HepG2 (cell line): Measurements from ENCODE around the gene LCN2. TPM values are rescaled to one million over a fixed set of nuclear protein-coding genes. Genes with fewer than 3 reads are reported as not detected.
A peak's percentile ranks its signal among the peaks of the same experiment; 100 is the strongest.

Experiments
- AHR ChIP-seq: IDR thresholded peaks from 2 replicates; pipeline ENCODE4 v1.6.1; 2018; ENCODE audit warnings: missing genetic modification reagents, missing compliant biosample characterization
- ARNT2 ChIP-seq: sonication (generic); formaldehyde crosslinking; IDR thresholded peaks from 2 replicates; pipeline ENCODE4 v1.8.0; 2022; ENCODE audit warnings: mild to moderate bottlenecking, low read depth, missing genetic modification reagents, moderate library complexity
- ATF7-NPFF ChIP-seq: sonication (generic); formaldehyde crosslinking; IDR thresholded peaks from 2 replicates; pipeline ENCODE4 v1.8.1; 2023; ENCODE audit warnings: mild to moderate bottlenecking, low read depth, missing genetic modification reagents, moderate library complexity
- BRCA1 ChIP-seq: sonication (generic); formaldehyde crosslinking; IDR thresholded peaks from 2 replicates; pipeline ENCODE4 v1.4.0; 2020; ENCODE audit warnings: missing genetic modification reagents
- CBFB ChIP-seq: sonication (generic); formaldehyde crosslinking; IDR thresholded peaks from 2 replicates; pipeline ENCODE4 v1.4.0; 2020; ENCODE audit warnings: missing genetic modification reagents
- DMAP1 ChIP-seq: IDR thresholded peaks from 2 replicates; pipeline ENCODE4 v1.6.1; 2016
- FOSL1 ChIP-seq: sonication (generic); formaldehyde crosslinking; IDR thresholded peaks from 2 replicates; pipeline ENCODE4 v1.9.0; 2021; ENCODE audit warnings: missing genetic modification reagents, borderline replicate concordance
- KDM5B ChIP-seq: sonication (generic); formaldehyde crosslinking; IDR thresholded peaks from 2 replicates; pipeline ENCODE4 v1.4.0; 2020; ENCODE audit warnings: missing genetic modification reagents, mild to moderate bottlenecking, borderline replicate concordance
- KLF16 ChIP-seq, 2 experiments: sonication (generic) in 1 of 2; formaldehyde crosslinking in 1 of 2; IDR thresholded peaks; 2 replicates each; pipeline versions ENCODE4 v1.6.1 to v1.8.0; 2016 to 2023; ENCODE audit warnings: missing genetic modification reagents in 2 of 2, missing compliant biosample characterization in 1 of 2
- NFATC3 ChIP-seq: sonication (generic); formaldehyde crosslinking; IDR thresholded peaks from 2 replicates; pipeline ENCODE4 v1.5.1; 2020; ENCODE audit warnings: mild to moderate bottlenecking, missing genetic modification reagents
- NFYB ChIP-seq: sonication (generic); formaldehyde crosslinking; IDR thresholded peaks from 2 replicates; pipeline ENCODE4 v1.4.0; 2020; ENCODE audit warnings: missing genetic modification reagents
- SMARCE1 ChIP-seq: fragments of 450-650 bp; IDR thresholded peaks from 2 replicates; pipeline ENCODE4 v1.6.1; 2017; ENCODE audit warnings: borderline replicate concordance
- SOX5 ChIP-seq: IDR thresholded peaks from 2 replicates; pipeline ENCODE4 v1.6.1; 2016; ENCODE audit warnings: borderline replicate concordance
- ZFP36L1 ChIP-seq: sonication (generic); formaldehyde crosslinking; IDR thresholded peaks from 2 replicates; pipeline ENCODE4 v1.8.0; 2022; ENCODE audit warnings: mild to moderate bottlenecking, missing genetic modification reagents, moderate library complexity
- ZKSCAN8 ChIP-seq: IDR thresholded peaks from 2 replicates; pipeline ENCODE4 v1.6.1; 2016; ENCODE audit warnings: borderline replicate concordance, missing genetic modification reagents, missing compliant biosample characterization
- ZMYM2 ChIP-seq: sonication (generic); formaldehyde crosslinking; IDR thresholded peaks from 2 replicates; pipeline ENCODE4 v1.8.0; 2022; ENCODE audit warnings: mild to moderate bottlenecking, missing genetic modification reagents
- ZNF138 ChIP-seq: sonication (generic); formaldehyde crosslinking; IDR thresholded peaks from 2 replicates; pipeline ENCODE4 v1.5.0; 2020; ENCODE audit warnings: mild to moderate bottlenecking, low read depth, missing genetic modification reagents
- ZNF24 ChIP-seq: fragments of 450-650 bp; IDR thresholded peaks from 2 replicates; pipeline ENCODE4 v1.6.1; 2017; ENCODE audit warnings: antibody characterized with exemption, mild to moderate bottlenecking
- ZNF382 ChIP-seq: sonication (generic); formaldehyde crosslinking; IDR thresholded peaks from 2 replicates; pipeline ENCODE4 v1.5.0; 2020; ENCODE audit warnings: missing genetic modification reagents, mild to moderate bottlenecking, borderline replicate concordance
- ZNF501 ChIP-seq: sonication (generic); formaldehyde crosslinking; IDR thresholded peaks from 2 replicates; pipeline ENCODE4 v1.5.1; 2020; ENCODE audit warnings: mild to moderate bottlenecking, moderate library complexity, missing genetic modification reagents
- ZNF547 ChIP-seq: sonication (generic); formaldehyde crosslinking; IDR thresholded peaks from 2 replicates; pipeline ENCODE4 v1.5.1; 2020; ENCODE audit warnings: mild to moderate bottlenecking, missing genetic modification reagents
- ZNF703 ChIP-seq: sonication (generic); formaldehyde crosslinking; IDR thresholded peaks from 2 replicates; pipeline ENCODE4 v1.5.1; 2020; ENCODE audit warnings: missing genetic modification reagents, mild to moderate bottlenecking, moderate library complexity, borderline replicate concordance
- ZNF713 ChIP-seq: sonication (generic); formaldehyde crosslinking; IDR thresholded peaks from 2 replicates; pipeline ENCODE4 v1.4.0; 2020; ENCODE audit warnings: mild to moderate bottlenecking, missing genetic modification reagents
- ZNF772 ChIP-seq: sonication (generic); formaldehyde crosslinking; IDR thresholded peaks from 2 replicates; pipeline ENCODE4 v1.5.0; 2020; ENCODE audit warnings: mild to moderate bottlenecking, missing genetic modification reagents
- ZNF891 ChIP-seq: sonication (generic); formaldehyde crosslinking; IDR thresholded peaks from 2 replicates; pipeline ENCODE4 v1.5.0; 2020; ENCODE audit warnings: mild to moderate bottlenecking, missing genetic modification reagents
- ZSCAN12 ChIP-seq: sonication (generic); formaldehyde crosslinking; IDR thresholded peaks from 2 replicates; pipeline ENCODE4 v1.9.0; 2021; ENCODE audit warnings: mild to moderate bottlenecking, missing genetic modification reagents
- polyA plus RNA-seq, 8 experiments: library from polyadenylated mRNA; depleted of rRNA in 3 of 8; stranded (reverse) in 7 of 8; unstranded in 1 of 8; fragments of >200 nt; fragmentation: Illumina TruSeq in 4 of 8; extraction: Trizol in 4 of 8; gene quantifications; 2 replicates each; pipeline versions ENCODE4 v1.2.1 to v1.2.3, GENCODE V29; 2011 to 2016; ENCODE audit warnings: low read depth in 4 of 8, missing spikeins in 1 of 8, mixed read lengths in 1 of 8; ENCODE audit not compliant: insufficient read depth in 1 of 8
- total RNA-seq, 5 experiments: library from RNA; depleted of rRNA; stranded (reverse); fragments of >200 nt; fragmentation: Illumina TruSeq; extraction: Trizol; gene quantifications; 2 replicates each; pipeline ENCODE4 v1.2.3, GENCODE V29; 2016; ENCODE audit warnings: low read depth in 1 of 5
- TF ChIP-seq, protein P1 (sequence below): sonication (generic); formaldehyde crosslinking; IDR thresholded peaks from 2 replicates; pipeline ENCODE4 v1.4.0; 2020; ENCODE audit warnings: missing genetic modification reagents, low read depth, mild to moderate bottlenecking, borderline replicate concordance
- TF ChIP-seq, protein P2 (sequence below): sonication (generic); formaldehyde crosslinking; IDR thresholded peaks from 2 replicates; pipeline ENCODE4 v1.5.0; 2020; ENCODE audit warnings: missing genetic modification reagents
- TF ChIP-seq, protein P3 (sequence below): sonication (generic); formaldehyde crosslinking; IDR thresholded peaks from 2 replicates; pipeline ENCODE4 v1.4.0; 2020; ENCODE audit warnings: missing genetic modification reagents

LCN2 gene
- total and polyA plus RNA-seq, 2 of the 13 experiments (the other 11 are each of a cell fraction or from before 2014, with no cell fraction given): 0.38 to 1.4 TPM

DNA sequence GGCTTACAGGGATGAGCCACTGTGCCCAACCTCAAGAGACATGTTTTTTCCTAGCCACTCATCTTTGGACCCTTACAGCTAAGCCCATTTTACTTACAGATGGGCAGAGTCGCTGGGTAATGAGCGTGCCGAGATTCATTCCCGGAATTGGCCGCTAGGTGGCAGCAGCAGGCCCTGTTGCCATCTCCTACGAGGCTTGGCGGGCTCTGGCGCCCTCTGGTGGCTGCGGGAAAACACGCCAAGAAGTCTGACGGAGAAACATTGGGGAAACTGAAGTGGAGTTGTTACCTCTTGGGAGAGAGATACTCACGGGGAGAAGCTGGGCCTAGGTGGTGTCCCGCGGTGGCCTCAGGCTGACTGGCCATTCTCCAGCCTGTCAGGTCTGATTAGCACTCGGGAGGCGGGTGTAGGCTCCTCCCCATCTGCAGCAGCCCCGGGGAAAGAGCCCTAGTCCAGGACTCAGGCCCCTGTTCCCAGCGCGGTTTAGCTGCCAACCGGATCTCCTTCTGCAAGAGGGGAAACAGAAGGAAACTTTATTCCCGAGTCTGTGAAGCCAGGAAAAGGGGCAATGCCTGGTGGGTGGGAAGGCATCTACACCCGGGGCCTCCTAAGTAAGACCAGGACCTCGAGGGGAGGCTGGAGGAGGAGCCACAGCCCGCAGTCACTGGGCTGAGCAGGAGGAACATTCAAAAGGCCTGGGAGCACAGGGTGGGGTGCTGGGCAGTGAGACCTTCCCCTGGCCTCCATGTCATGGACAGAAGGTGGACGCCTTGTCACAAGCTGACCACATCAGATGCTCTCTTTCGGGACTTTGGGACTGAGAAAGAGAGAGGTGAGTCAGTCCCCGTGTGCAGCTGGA, 31.4 kb upstream of the LCN2 start (continued):
- TF ChIP-seq ARNT2 (CRISPR knock-in tag): no peak
- TF ChIP-seq AHR (CRISPR knock-in tag): no peak
- no peak for TF ChIP-seq SMARCE1
- no peak for TF ChIP-seq FOSL1
- TF ChIP-seq ZNF501 (CRISPR knock-in tag): peak; percentile 74
- no peak for TF ChIP-seq ZNF382
- TF ChIP-seq, protein P1, sequence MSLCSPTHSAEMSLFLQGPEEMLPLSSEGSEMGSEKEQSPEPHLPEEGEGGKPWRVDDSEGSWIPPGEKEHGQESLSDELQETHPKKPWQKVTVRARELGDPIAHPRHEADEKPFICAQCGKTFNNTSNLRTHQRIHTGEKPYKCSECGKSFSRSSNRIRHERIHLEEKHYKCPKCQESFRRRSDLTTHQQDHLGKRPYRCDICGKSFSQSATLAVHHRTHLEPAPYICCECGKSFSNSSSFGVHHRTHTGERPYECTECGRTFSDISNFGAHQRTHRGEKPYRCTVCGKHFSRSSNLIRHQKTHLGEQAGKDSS (CRISPR knock-in tag): 0 out of 2 replicates have a peak, but pooled peaks have one; percentile 49
- no peak; the same call in 1 of the 2 replicates for TF ChIP-seq KDM5B (CRISPR knock-in tag)
- no peak for TF ChIP-seq ZNF703 (CRISPR knock-in tag)
- TF ChIP-seq ZNF138: no peak
- peak in 1 of 2 experiments; percentile 82; a peak in 2 of 4 replicates for TF ChIP-seq KLF16 (CRISPR knock-in tag; IDR thresholded peaks at IDR 0.05)
- TF ChIP-seq ZNF713 (CRISPR knock-in tag): no peak
- TF ChIP-seq NFYB: no peak; the same call in 1 of the 2 replicates
- TF ChIP-seq, protein P2, sequence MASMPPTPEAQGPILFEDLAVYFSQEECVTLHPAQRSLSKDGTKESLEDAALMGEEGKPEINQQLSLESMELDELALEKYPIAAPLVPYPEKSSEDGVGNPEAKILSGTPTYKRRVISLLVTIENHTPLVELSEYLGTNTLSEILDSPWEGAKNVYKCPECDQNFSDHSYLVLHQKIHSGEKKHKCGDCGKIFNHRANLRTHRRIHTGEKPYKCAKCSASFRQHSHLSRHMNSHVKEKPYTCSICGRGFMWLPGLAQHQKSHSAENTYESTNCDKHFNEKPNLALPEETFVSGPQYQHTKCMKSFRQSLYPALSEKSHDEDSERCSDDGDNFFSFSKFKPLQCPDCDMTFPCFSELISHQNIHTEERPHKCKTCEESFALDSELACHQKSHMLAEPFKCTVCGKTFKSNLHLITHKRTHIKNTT (CRISPR knock-in tag): no peak
- TF ChIP-seq, protein P3, sequence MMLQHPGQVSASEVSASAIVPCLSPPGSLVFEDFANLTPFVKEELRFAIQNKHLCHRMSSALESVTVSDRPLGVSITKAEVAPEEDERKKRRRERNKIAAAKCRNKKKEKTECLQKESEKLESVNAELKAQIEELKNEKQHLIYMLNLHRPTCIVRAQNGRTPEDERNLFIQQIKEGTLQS (CRISPR knock-in tag): no peak
- no peak for TF ChIP-seq ATF7-NPFF (CRISPR knock-in tag)
- TF ChIP-seq NFATC3: no peak
- TF ChIP-seq ZFP36L1 (CRISPR knock-in tag): no peak
- no peak for TF ChIP-seq ZSCAN12 (CRISPR knock-in tag)
- TF ChIP-seq ZNF772 (CRISPR knock-in tag): no peak
- no peak for TF ChIP-seq ZNF24
- TF ChIP-seq CBFB (CRISPR knock-in tag): peak; percentile 45; the same call in 1 of the 2 replicates
- TF ChIP-seq ZKSCAN8 (CRISPR knock-in tag): no peak
- TF ChIP-seq ZNF547 (CRISPR knock-in tag): 0 out of 2 replicates have a peak, but pooled peaks have one; percentile 47
- TF ChIP-seq DMAP1 (CRISPR knock-in tag): no peak
- TF ChIP-seq BRCA1 (CRISPR knock-in tag): no peak
- TF ChIP-seq ZNF891 (CRISPR knock-in tag): peak; percentile 59; the same call in 1 of the 2 replicates
- peak; percentile 51 for TF ChIP-seq SOX5 (CRISPR knock-in tag)
- peak; percentile 83; the same call in 1 of the 2 replicates for TF ChIP-seq ZMYM2 (CRISPR knock-in tag)
